DOHH2 (cell line): ENCODE data around the gene MYH6.

Source experiments
- H3F3A ChIP-seq: fragments of 200-600 bp; sonication (generic), shearing (Covaris generic); 2 replicates; pipeline ENCODE4 v1.6.0; 2016; ENCODE audit warnings: antibody characterized with exemption, mild to moderate bottlenecking; ENCODE audit not compliant: control insufficient read depth, insufficient read depth
- H3K27ac ChIP-seq: fragments of 200-600 bp; sonication (generic); 2 replicates; pipeline ENCODE4 v1.5.1; 2014; ENCODE audit warnings: low read depth, mild to moderate bottlenecking, low read length, moderate library complexity
- H3K27me3 ChIP-seq: fragments of 200-600 bp; sonication (generic); 2 replicates; pipeline ENCODE4 v1.6.1; 2014; ENCODE audit warnings: mild to moderate bottlenecking, low read length, mixed read lengths; ENCODE audit not compliant: control insufficient read depth
- H3K36me3 ChIP-seq: fragments of 200-600 bp; sonication (generic); 2 replicates; pipeline ENCODE4 v1.6.1; 2014; ENCODE audit warnings: mild to moderate bottlenecking, low read length, moderate library complexity, mixed read lengths; ENCODE audit not compliant: control insufficient read depth
- H3K4me1 ChIP-seq: fragments of 200-600 bp; sonication (generic); 2 replicates; pipeline ENCODE4 v1.6.1; 2014; ENCODE audit warnings: mild to moderate bottlenecking, low read length, mixed read lengths; ENCODE audit not compliant: control insufficient read depth
- H3K4me2 ChIP-seq: fragments of 200-600 bp; sonication (generic); 2 replicates; pipeline ENCODE4 v1.6.0; 2014; ENCODE audit warnings: mild to moderate bottlenecking, low read length, moderate library complexity
- H3K4me3 ChIP-seq: fragments of 200-600 bp; sonication (generic); 2 replicates; pipeline ENCODE4 v1.5.1; 2014; ENCODE audit warnings: mild to moderate bottlenecking, low read length, mixed read lengths
- H3K79me2 ChIP-seq: fragments of 200-600 bp; sonication (generic); 2 replicates; pipeline ENCODE4 v1.6.1; 2014; ENCODE audit warnings: mild to moderate bottlenecking, low read length, mixed read lengths; ENCODE audit not compliant: control insufficient read depth
- H3K9me2 ChIP-seq: fragments of 200-600 bp; sonication (generic); replicated peaks from 2 replicates; pipeline ENCODE4 v1.6.1; 2014; ENCODE audit warnings: mild to moderate bottlenecking, low read length, mixed read lengths; ENCODE audit not compliant: control insufficient read depth
- H3K9me3 ChIP-seq: fragments of 200-600 bp; sonication (generic); 2 replicates; pipeline ENCODE4 v1.6.1; 2014; ENCODE audit warnings: antibody characterized with exemption, low read length, mixed read lengths; ENCODE audit not compliant: control insufficient read depth, insufficient read depth
- H4K20me1 ChIP-seq: fragments of 200-600 bp; sonication (generic); 2 replicates; pipeline ENCODE4 v1.6.0; 2014; ENCODE audit warnings: low read depth, mild to moderate bottlenecking, antibody characterized with exemption, low read length, moderate library complexity; ENCODE audit not compliant: control insufficient read depth, insufficient read depth
- CTCF ChIP-seq: fragments of 200-600 bp; sonication (generic); IDR thresholded peaks from one replicate; pipeline ENCODE4 v1.5.1; 2014; ENCODE audit warnings: antibody characterized with exemption, mild to moderate bottlenecking, low read depth, low read length; ENCODE audit not compliant: poor library complexity, severe bottlenecking
- EZH2phosphoT487 ChIP-seq: fragments of 200-600 bp; sonication (generic); IDR thresholded peaks from 2 replicates; pipeline ENCODE4 v1.6.1; 2017; ENCODE audit warnings: borderline replicate concordance, mild to moderate bottlenecking, antibody characterized with exemption, low read length, moderate library complexity, mixed read lengths

The MYH6 gene

GRCh38 chr14:23447361-23448350 lies 39.6 kb upstream of the MYH6 start:
- no peak for TF ChIP-seq CTCF
- no peak for TF ChIP-seq EZH2phosphoT487
- no peaks in the 10 kb centered on the region for H3K9me3 ChIP-seq

GRCh38 chr14:23446291-23446851 lies 38.3 kb upstream of the MYH6 start:
- H3K9me2 ChIP-seq = no peaks in the 10 kb centered on the region
- H3K36me3 ChIP-seq = no peaks in the 10 kb centered on the region
- no peaks in the 10 kb centered on the region for H3K4me1 ChIP-seq
- no peak overlapping the region for H3K4me2 ChIP-seq
- H3K27ac ChIP-seq = no peak overlapping the region
- H3K4me3 ChIP-seq = no peak overlapping the region
- H3K9me3 ChIP-seq = no peaks in the 10 kb centered on the region
- no peaks in the 10 kb centered on the region for H3F3A ChIP-seq
- TF ChIP-seq EZH2phosphoT487 = no peak
- no peak for TF ChIP-seq CTCF
- H4K20me1 ChIP-seq = no peaks in the 10 kb centered on the region
- no peaks in the 10 kb centered on the region for H3K79me2 ChIP-seq
- no peaks in the 10 kb centered on the region; the same call in 1 of the 2 replicates for H3K27me3 ChIP-seq

More at GRCh38 chr14:23447361-23448350, 39.6 kb upstream of the MYH6 start:
- Histone ChIP-seq H3K4me1 (no peaks in the 10 kb centered on the region), H3K4me3 (no peak overlapping the region), H3K9me2 (no peaks in the 10 kb centered on the region), H3F3A (no peaks in the 10 kb centered on the region), H3K27me3 (peaks cover 5% of the 10 kb centered on the region; the same call in 1 of the 2 replicates), H3K4me2 (no peak overlapping the region), H3K36me3 (no peaks in the 10 kb centered on the region), H3K27ac (no peak overlapping the region), H4K20me1 (no peaks in the 10 kb centered on the region), H3K79me2 (no peaks in the 10 kb centered on the region)

GRCh38 chr14:23445773-23446172 lies 37.7 kb upstream of the MYH6 start:
- H3K9me3 ChIP-seq = no peaks in the 10 kb centered on the region
- no peaks in the 10 kb centered on the region for H3K36me3 ChIP-seq
- H3K4me3 ChIP-seq = no peak overlapping the region
- TF ChIP-seq EZH2phosphoT487 = no peak
- no peak for TF ChIP-seq CTCF
- H3K4me2 ChIP-seq = no peak overlapping the region
- no peak overlapping the region for H3K27ac ChIP-seq
- H3K4me1 ChIP-seq = no peaks in the 10 kb centered on the region
- no peaks in the 10 kb centered on the region for H3K9me2 ChIP-seq
- no peaks in the 10 kb centered on the region; the same call in 1 of the 2 replicates for H3K27me3 ChIP-seq
- H3K79me2 ChIP-seq = no peaks in the 10 kb centered on the region
- no peaks in the 10 kb centered on the region for H3F3A ChIP-seq
- H4K20me1 ChIP-seq = no peaks in the 10 kb centered on the region
